OCI-LY3 (cell line): ENCODE results near the gene DNM1.
"Not testable (repeated sequence)": the region's sequence is repeated elsewhere in the genome, so short reads cannot be mapped to it uniquely, and the experiment has no call there.

Source experiments
- H2AFZ ChIP-seq: fragments of 200-600, 300-600 bp; shearing (Covaris generic); 2 replicates; pipeline ENCODE4 v1.6.0; 2014; ENCODE audit warnings: antibody characterized with exemption, low read depth, low read length
- H3K27ac ChIP-seq: fragments of 200-600, 300-600 bp; sonication (generic); 2 replicates; pipeline ENCODE4 v1.5.1; 2014; ENCODE audit warnings: mild to moderate bottlenecking, low read length, moderate library complexity, mixed read lengths
- H3K27me3 ChIP-seq: fragments of 200-600, 300-600 bp; sonication (generic); 2 replicates; pipeline ENCODE4 v1.6.1; 2014; ENCODE audit warnings: low read depth, low read length, mixed read lengths
- H3K36me3 ChIP-seq: fragments of 200-600, 300-600 bp; sonication (generic); replicated peaks from 2 replicates; pipeline ENCODE3; 2014; ENCODE audit warnings: low read depth, low read length, mixed read lengths
- H3K4me1 ChIP-seq: fragments of 300-600, 200-600 bp; sonication (generic); 2 replicates; pipeline ENCODE4 v1.6.1; 2014; ENCODE audit warnings: low read length, mixed read lengths
- H3K4me2 ChIP-seq: fragments of 200-600, 300-600 bp; sonication (generic); 2 replicates; pipeline ENCODE4 v1.6.1; 2014; ENCODE audit warnings: low read length, mixed read lengths
- H3K4me3 ChIP-seq: fragments of 300-600, 200-600 bp; sonication (generic); 2 replicates; pipeline ENCODE4 v1.5.1; 2014; ENCODE audit warnings: antibody characterized with exemption, mild to moderate bottlenecking, low read length, moderate library complexity
- H3K79me2 ChIP-seq: fragments of 300-600, 200-600 bp; shearing (Covaris generic); 2 replicates; pipeline ENCODE4 v1.6.1; 2014; ENCODE audit warnings: mild to moderate bottlenecking, low read length, mixed read lengths
- H3K9ac ChIP-seq: fragments of 300-600, 200-600 bp; shearing (Covaris generic); 2 replicates; pipeline ENCODE4 v1.6.0; 2014; ENCODE audit warnings: mild to moderate bottlenecking, low read length, moderate library complexity
- H3K9me3 ChIP-seq: fragments of 200-600, 300-600 bp; shearing (Covaris generic); 2 replicates; pipeline ENCODE4 v1.6.1; 2014; ENCODE audit warnings: low read length, mixed read lengths; ENCODE audit not compliant: insufficient read depth
- H4K20me1 ChIP-seq: fragments of 200-600, 300-600 bp; sonication (generic); 2 replicates; pipeline ENCODE4 v1.6.1; 2016; ENCODE audit warnings: low read length, mixed read lengths; ENCODE audit not compliant: insufficient read depth
- EZH2phosphoT487 ChIP-seq: fragments of 200-600 bp; shearing (Covaris generic); IDR thresholded peaks from 2 replicates; pipeline ENCODE4 v1.6.1; 2018; ENCODE audit warnings: antibody characterized with exemption, mixed run types, low read depth
- TF ChIP-seq, protein P1 (sequence below): fragments of 200-600, 300-600 bp; sonication (generic); IDR thresholded peaks from 2 replicates; pipeline ENCODE4 v1.5.1; 2014; ENCODE audit warnings: antibody characterized with exemption, low read length, low read depth

Gene DNM1

DNA sequence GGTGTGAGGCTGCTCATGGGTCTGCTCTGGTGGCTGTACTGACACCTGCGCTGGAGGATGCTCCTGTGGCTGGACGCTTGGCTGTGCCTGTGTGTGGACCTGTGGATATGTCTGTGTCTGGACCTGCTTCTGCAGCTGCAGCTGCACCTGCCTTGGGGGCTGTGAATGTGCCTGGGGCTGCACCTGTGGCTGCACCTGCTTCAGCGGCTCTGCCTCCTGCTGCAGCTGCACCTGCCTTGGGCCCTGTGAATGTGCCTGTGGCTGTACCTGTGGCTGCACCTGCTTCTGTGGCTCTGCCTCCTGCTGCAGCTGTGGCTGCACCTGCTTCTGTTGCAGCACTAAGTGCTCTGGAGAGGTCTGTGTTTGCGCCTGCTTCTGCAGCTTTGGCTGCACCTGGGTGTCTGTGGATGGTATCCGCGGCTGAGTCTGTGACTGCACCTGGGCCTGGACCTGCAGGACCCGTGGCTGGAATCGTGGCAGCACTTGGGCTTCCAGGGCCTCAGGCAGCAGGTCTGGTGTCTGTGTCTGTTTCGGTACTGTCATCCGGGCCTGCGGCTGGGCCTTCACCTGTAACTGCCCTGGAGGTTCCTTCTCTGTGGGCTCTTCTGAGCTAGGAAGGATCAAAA is 24.3 kb upstream of the DNM1 start:
- H3K4me2 ChIP-seq, result no peak overlapping the region
- H3K9ac ChIP-seq, result no peak overlapping the region
- H4K20me1 ChIP-seq, result no peaks in the 10 kb centered on the region
- no peak overlapping the region for H3K4me3 ChIP-seq
- H3K79me2 ChIP-seq, result no peaks in the 10 kb centered on the region
- H3K4me1 ChIP-seq, result no peaks in the 10 kb centered on the region
- peaks cover 42% of the 10 kb centered on the region for H3K36me3 ChIP-seq
- no peaks in the 10 kb centered on the region for H3K27me3 ChIP-seq
- no peak overlapping the region for H3K27ac ChIP-seq
- TF ChIP-seq, protein P1, sequence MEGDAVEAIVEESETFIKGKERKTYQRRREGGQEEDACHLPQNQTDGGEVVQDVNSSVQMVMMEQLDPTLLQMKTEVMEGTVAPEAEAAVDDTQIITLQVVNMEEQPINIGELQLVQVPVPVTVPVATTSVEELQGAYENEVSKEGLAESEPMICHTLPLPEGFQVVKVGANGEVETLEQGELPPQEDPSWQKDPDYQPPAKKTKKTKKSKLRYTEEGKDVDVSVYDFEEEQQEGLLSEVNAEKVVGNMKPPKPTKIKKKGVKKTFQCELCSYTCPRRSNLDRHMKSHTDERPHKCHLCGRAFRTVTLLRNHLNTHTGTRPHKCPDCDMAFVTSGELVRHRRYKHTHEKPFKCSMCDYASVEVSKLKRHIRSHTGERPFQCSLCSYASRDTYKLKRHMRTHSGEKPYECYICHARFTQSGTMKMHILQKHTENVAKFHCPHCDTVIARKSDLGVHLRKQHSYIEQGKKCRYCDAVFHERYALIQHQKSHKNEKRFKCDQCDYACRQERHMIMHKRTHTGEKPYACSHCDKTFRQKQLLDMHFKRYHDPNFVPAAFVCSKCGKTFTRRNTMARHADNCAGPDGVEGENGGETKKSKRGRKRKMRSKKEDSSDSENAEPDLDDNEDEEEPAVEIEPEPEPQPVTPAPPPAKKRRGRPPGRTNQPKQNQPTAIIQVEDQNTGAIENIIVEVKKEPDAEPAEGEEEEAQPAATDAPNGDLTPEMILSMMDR, result no peak
- no peak for TF ChIP-seq EZH2phosphoT487
- H3K9me3 ChIP-seq, result no peaks in the 10 kb centered on the region
- H2AFZ ChIP-seq, result no peak overlapping the region

DNA sequence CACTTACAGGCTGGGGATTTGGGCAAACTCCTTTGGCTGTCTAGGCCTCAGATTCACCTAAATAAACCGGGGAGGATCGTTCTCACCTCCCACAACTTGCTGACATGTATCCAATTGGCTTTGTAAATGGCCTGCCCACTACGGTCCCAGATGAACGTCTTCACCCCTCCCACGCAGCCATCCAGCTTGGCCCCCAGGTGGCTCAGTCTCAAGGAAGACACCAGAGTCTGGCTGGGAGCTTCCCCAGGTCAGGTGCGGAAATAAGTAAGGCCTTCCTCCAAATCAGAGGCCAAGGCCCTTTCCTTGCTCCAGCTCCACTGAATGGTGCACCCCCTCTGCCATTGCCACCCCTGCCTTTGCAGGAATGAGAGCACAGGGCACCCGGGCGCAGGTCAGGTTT is 23.2 kb upstream of the DNM1 start:
- Histone ChIP-seq H3K79me2 (no peaks in the 10 kb centered on the region), H3K4me2 (no peak overlapping the region), H3K4me1 (no peaks in the 10 kb centered on the region), H3K9ac (no peak overlapping the region), H3K27me3 (no peaks in the 10 kb centered on the region), H4K20me1 (no peaks in the 10 kb centered on the region), H3K9me3 (no peaks in the 10 kb centered on the region), H3K36me3 (peaks cover 39% of the 10 kb centered on the region), H3K27ac (no peak overlapping the region), H3K4me3 (no peak overlapping the region), H2AFZ (no peak overlapping the region)
- TF ChIP-seq EZH2phosphoT487, result no peak
- TF ChIP-seq, protein P1, result no peak

DNA sequence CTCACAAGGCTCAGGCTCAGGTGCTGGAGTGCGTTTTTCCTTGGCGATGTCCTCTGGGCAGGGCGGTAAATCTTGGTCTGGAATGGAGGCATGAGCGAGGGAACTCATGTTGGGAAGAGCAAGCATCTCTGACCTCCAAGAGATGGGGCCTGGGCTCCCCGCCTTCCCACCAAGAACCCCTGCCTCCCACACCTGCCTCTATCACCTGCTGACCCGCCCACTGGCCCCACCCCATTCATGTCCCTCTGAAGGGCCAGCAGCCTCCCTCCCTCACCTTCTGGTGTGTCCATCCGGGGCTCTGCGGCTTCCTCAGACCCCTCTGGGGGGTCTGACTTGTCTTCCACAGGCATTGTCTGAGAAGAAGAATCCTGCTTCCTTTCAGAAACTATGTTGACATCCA is 22.7 kb upstream of the DNM1 start:
- no peaks in the 10 kb centered on the region for H3K9me3 ChIP-seq
- TF ChIP-seq EZH2phosphoT487, result no peak
- TF ChIP-seq, protein P1, result no peak
- no peaks in the 10 kb centered on the region for H3K4me1 ChIP-seq
- H3K36me3 ChIP-seq, result peaks cover 39% of the 10 kb centered on the region
- H3K27ac ChIP-seq, result no peak overlapping the region
- no peak overlapping the region for H2AFZ ChIP-seq
- no peaks in the 10 kb centered on the region for H4K20me1 ChIP-seq
- H3K79me2 ChIP-seq, result no peaks in the 10 kb centered on the region
- no peak overlapping the region for H3K4me2 ChIP-seq
- no peak overlapping the region for H3K9ac ChIP-seq
- H3K27me3 ChIP-seq, result no peaks in the 10 kb centered on the region
- H3K4me3 ChIP-seq, result no peak overlapping the region

DNA sequence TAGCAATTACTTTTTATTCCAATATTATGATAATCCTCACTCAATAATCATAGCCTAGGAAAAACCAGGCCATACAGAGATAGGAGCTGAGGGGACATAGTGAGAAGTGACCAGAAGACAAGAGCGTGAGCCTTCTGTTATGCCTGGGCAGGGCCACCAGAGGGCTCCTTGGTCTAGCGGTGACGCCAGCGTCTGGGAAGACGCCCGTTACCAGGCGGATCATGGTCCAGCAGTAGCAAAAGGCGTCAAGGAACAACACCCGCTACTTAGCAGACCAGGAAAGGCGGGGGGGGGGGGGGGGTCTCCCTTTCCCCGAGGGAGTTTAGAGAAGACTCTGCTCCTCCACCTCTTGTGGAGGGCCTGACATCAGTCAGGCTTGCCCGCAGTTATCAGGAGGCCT is 21.7 kb upstream of the DNM1 start:
- not testable (repeated sequence) for H3K4me3 ChIP-seq, H3K9ac ChIP-seq, H3K4me1 ChIP-seq, H3K27me3 ChIP-seq, H3K27ac ChIP-seq, H2AFZ ChIP-seq, H3K79me2 ChIP-seq, H3K4me2 ChIP-seq, H3K9me3 ChIP-seq, H4K20me1 ChIP-seq
- peaks cover 39% of the 10 kb centered on the region for H3K36me3 ChIP-seq
